ENCODE data around the gene NDUFV3. TPM values are rescaled to one million over a fixed set of nuclear protein-coding genes. Genes with fewer than 3 reads are reported as not detected.
"Not testable (repeated sequence)": the region's sequence is repeated elsewhere in the genome, so short reads cannot be mapped to it uniquely, and the experiment has no call there.

Gene NDUFV3
- total and polyA plus RNA-seq, 12 donors = 25.9 to 63.7 (median 52.2) TPM

- TF ChIP-seq, protein P1, sequence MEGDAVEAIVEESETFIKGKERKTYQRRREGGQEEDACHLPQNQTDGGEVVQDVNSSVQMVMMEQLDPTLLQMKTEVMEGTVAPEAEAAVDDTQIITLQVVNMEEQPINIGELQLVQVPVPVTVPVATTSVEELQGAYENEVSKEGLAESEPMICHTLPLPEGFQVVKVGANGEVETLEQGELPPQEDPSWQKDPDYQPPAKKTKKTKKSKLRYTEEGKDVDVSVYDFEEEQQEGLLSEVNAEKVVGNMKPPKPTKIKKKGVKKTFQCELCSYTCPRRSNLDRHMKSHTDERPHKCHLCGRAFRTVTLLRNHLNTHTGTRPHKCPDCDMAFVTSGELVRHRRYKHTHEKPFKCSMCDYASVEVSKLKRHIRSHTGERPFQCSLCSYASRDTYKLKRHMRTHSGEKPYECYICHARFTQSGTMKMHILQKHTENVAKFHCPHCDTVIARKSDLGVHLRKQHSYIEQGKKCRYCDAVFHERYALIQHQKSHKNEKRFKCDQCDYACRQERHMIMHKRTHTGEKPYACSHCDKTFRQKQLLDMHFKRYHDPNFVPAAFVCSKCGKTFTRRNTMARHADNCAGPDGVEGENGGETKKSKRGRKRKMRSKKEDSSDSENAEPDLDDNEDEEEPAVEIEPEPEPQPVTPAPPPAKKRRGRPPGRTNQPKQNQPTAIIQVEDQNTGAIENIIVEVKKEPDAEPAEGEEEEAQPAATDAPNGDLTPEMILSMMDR (IDR thresholded peaks at IDR 0.05) = no peak
- ATAC-seq (no peak), DNase-seq (no peak)
- Histone ChIP-seq H3K4me1 (peaks cover 0 to 18% (median 11%) of the 10 kb centered on the region in 9 donors), H3K4me3 (no peak overlapping the region), H3K27ac (no peak overlapping the region), H3K27me3 (no peaks in the 10 kb centered on the region), H3K9me3 (no peaks in the 10 kb centered on the region), H3K36me3 (peaks cover 0 to 89% (median 22%) of the 10 kb centered on the region in 9 donors)
- intact Hi-C loops (cut with DNase I) = loop anchor here in 1 of 10 donors (10.0 kb wide), 1 partner anchor 59 kb away; no protein-coding TSS in a partner anchor
- 94% methylated on average over 10 of the region's 10 CpGs for WGBS, 2 donors
Measured at GRCh38 chr21:42846221-42846620, 46.9 kb upstream of the NDUFV3 start.

- peaks cover 0 to 91% (median 32%) of the 10 kb centered on the region in 9 donors for H3K36me3 ChIP-seq
- no peak overlapping the region for H3K27ac ChIP-seq
- H3K9me3 ChIP-seq = no peaks in the 10 kb centered on the region
- no peak overlapping the region for H3K4me3 ChIP-seq
- TF ChIP-seq, protein P1 (IDR thresholded peaks at IDR 0.05) = no peak
- intact Hi-C loops (cut with DNase I) = loop anchor here in 1 of 10 donors (10.0 kb wide), 1 partner anchor 58 kb away; no protein-coding TSS in a partner anchor
- no peaks in the 10 kb centered on the region for H3K27me3 ChIP-seq
- peaks cover 0 to 18% (median 11%) of the 10 kb centered on the region in 9 donors for H3K4me1 ChIP-seq
- WGBS, 2 donors = 82 to 85% methylated on average over 18 of the region's 18 CpGs
- DNase-seq = no peak
- no peak for ATAC-seq
Measured at GRCh38 chr21:42847051-42847707, 45.9 kb upstream of the NDUFV3 start.

DNA sequence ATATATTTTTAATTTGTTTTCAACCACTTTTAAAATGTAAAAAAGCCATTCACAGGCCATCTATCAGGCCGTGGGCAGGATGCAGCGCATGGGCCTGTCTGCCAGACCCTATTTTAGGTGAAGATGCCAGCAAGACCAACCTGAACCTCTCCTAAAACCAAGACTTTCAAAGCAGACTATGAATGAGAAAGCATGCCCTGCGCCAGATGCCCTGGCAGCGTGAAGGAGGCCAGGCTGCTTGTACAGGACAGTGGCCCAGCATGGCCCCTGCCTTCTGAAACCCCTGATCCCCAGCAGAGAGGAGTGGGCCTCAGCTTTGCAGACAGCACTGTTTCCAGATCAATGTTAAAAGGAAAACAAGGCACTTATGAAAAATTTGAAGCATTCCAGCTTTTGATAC, 45.4 kb upstream of the NDUFV3 start:
- peaks cover 0 to 18% (median 11%) of the 10 kb centered on the region in 9 donors for H3K4me1 ChIP-seq
- 94 to 97% methylated on average over 4 of the region's 4 CpGs for WGBS, 2 donors
- no peak for DNase-seq
- TF ChIP-seq, protein P1 (IDR thresholded peaks at IDR 0.05) = no peak
- H3K27me3 ChIP-seq = no peaks in the 10 kb centered on the region
- no peaks in the 10 kb centered on the region for H3K9me3 ChIP-seq
- peaks cover 0 to 91% (median 33%) of the 10 kb centered on the region in 9 donors for H3K36me3 ChIP-seq
- H3K27ac ChIP-seq = no peak overlapping the region
- no peak for ATAC-seq
- no peak overlapping the region for H3K4me3 ChIP-seq
- intact Hi-C loops (cut with DNase I) = loop anchor here in 1 of 10 donors (10.0 kb wide), 1 partner anchor 57 kb away; no protein-coding TSS in a partner anchor

DNA sequence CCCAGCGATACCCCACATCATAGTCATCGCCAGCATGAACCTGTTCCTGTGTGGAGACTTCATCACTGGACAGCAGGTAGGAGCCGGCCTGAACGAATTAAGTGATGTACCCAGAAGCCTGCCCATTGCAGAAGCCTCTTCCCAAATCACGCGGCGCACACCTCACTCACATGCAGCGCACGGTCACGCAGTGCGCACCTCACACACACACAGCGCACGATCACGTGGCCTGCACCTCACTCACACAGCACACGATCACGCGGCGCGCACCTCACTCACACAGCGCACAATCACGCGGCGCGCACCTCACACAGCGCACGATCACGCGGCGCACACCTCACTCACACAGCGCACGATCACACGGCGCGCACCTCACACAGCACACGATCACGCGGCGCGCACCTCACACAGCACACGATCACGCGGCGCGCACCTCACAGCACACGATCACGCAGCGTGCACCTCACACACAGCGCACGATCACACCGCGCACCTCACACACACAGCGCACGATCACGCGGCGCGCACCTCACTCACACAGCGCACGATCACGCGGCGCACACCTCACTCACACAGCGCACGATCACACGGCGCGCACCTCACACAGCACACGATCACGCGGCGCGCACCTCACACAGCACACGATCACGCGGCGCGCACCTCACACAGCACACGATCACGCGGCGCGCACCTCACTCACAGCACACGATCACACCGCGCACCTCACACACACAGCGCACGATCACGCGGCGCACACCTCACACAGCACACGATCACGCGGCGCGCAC, 44.8 kb upstream of the NDUFV3 start:
- not testable (repeated sequence) for H3K27ac ChIP-seq, H3K9me3 ChIP-seq, H3K27me3 ChIP-seq, ATAC-seq, H3K4me3 ChIP-seq, DNase-seq
- intact Hi-C loops (cut with DNase I) = loop anchor here in 1 of 10 donors (10.0 kb wide), 1 partner anchor 56 kb away; no protein-coding TSS in a partner anchor
- 98% methylated on average over 73 to 95 of the region's 95 CpGs for WGBS, 2 donors
- Histone ChIP-seq H3K4me1 (peaks cover 0 to 18% (median 11%) of the 10 kb centered on the region in 9 donors), H3K36me3 (peaks cover 0 to 92% (median 38%) of the 10 kb centered on the region in 9 donors)
